BJ (cell line): Measurements from ENCODE around the gene LYRM4. TPM values are rescaled to one million over a fixed set of nuclear protein-coding genes. Genes with fewer than 3 reads are reported as not detected.

Experiments used
- CTCF ChIA-PET: fragments of 350-600 bp; formaldehyde crosslinking; extraction: SDS; loops from one replicate; lab custom pipeline; 2021; ENCODE audit warnings: antibody characterized with exemption, inconsistent platforms; lab: Yijun Ruan, JAX
- POLR2A ChIA-PET: fragments of 300-600 bp; sonication (Branson Sonifier 250); formaldehyde crosslinking; extraction: SDS; loops from one replicate; lab custom pipeline; 2021; ENCODE audit warnings: antibody characterized with exemption; lab: Charles Lee
- DNase-seq: peaks from one replicate; pipeline ENCODE4 v3.0.0-alpha.2; 2011; ENCODE audit warnings: low read depth
- H3K27me3 ChIP-seq: 2 replicates; pipeline ENCODE4 v1.6.0; 2011; ENCODE audit warnings: low read length; ENCODE audit not compliant: control insufficient read depth, insufficient read depth
- H3K36me3 ChIP-seq: 2 replicates; pipeline ENCODE4 v1.5.1; 2011; ENCODE audit warnings: low read length; ENCODE audit not compliant: control insufficient read depth, insufficient read depth
- H3K4me3 ChIP-seq: 2 replicates; pipeline ENCODE4 v1.5.1; 2011; ENCODE audit warnings: low read depth, mild to moderate bottlenecking, control low read depth, low read length
- CTCF ChIP-seq: IDR thresholded peaks from 2 replicates; pipeline ENCODE4 v1.5.1; 2011; ENCODE audit warnings: low read depth, mild to moderate bottlenecking, control low read depth, inconsistent platforms, low read length, moderate library complexity; ENCODE audit not compliant: insufficient read depth
- polyA minus RNA-seq: library from RNA; depleted of rRNA, polyadenylated mRNA; stranded (reverse); fragments of >200 nt; gene quantifications from 2 replicates; pipeline ENCODE4 v1.2.3, GENCODE V29; 2011; rRNA and poly(A)+ RNA removed
- polyA plus RNA-seq: library from polyadenylated mRNA; depleted of rRNA; stranded (reverse); fragments of >200 nt; gene quantifications from 2 replicates; pipeline ENCODE4 v1.2.3, GENCODE V29; 2011; rRNA removed

LYRM4 gene
- polyA plus RNA-seq (29.0 and 39.2 TPM in 2 replicates), polyA minus RNA-seq (10.0 and 13.6 TPM in 2 replicates)

- DNase-seq = peak; percentile 32
- Histone ChIP-seq H3K36me3 (no peaks in the 10 kb centered on the region), H3K4me3 (peak within 1 kb of the TSS; percentile 54), H3K27me3 (no peaks in the 10 kb centered on the region)
- POLR2A ChIA-PET = no interaction called here
- CTCF ChIA-PET = interaction anchor here (0.7 to 1.2 kb wide), 3 partner anchors 26 to 117 kb away, joined by 3 read pairs; no protein-coding TSS in a partner anchor
- TF ChIP-seq CTCF = no peak
These were observed at the start of gene LYRM4, which contains the start of gene FARS2 for GRCh38 chr6:5260661-5261544. LYRM4 (minus strand) TSS chr6:5260950; CDS start chr6:5260733, 217 bp downstream. FARS2 (plus strand) TSS chr6:5261513.

GRCh38 chr6:5308066-5308465 lies 47.3 kb upstream of the LYRM4 start:
- no peak for TF ChIP-seq CTCF
- DNase-seq = no peak
- Histone ChIP-seq H3K27me3 (no peaks in the 10 kb centered on the region), H3K36me3 (no peaks in the 10 kb centered on the region), H3K4me3 (no peak overlapping the region)
- ChIA-PET CTCF (interaction anchor here (0.6 kb wide), 1 partner anchor 16 kb away, joined by 3 read pairs; no protein-coding TSS in a partner anchor), POLR2A (no interaction called here)

- no peak for DNase-seq
- CTCF ChIA-PET = no interaction called here
- H3K27me3 ChIP-seq = no peaks in the 10 kb centered on the region
- POLR2A ChIA-PET = no interaction called here
- no peaks in the 10 kb centered on the region for H3K36me3 ChIP-seq
- no peak for TF ChIP-seq CTCF
- no peak overlapping the region for H3K4me3 ChIP-seq
These were observed 46.3 kb upstream of the LYRM4 start for GRCh38 chr6:5307058-5307457.

GRCh38 chr6:5305968-5306626 lies 45.3 kb upstream of the LYRM4 start:
- H3K36me3 ChIP-seq = no peaks in the 10 kb centered on the region

More at GRCh38 chr6:5305968-5306626, 45.3 kb upstream of the LYRM4 start:
- ChIA-PET POLR2A (interaction anchor here (0.6 kb wide), 1 partner anchor 18 kb away, joined by 3 read pairs; no protein-coding TSS in a partner anchor), CTCF (no interaction called here)
- Histone ChIP-seq H3K27me3 (no peaks in the 10 kb centered on the region), H3K4me3 (no peak overlapping the region)
- TF ChIP-seq CTCF = no peak
- no peak for DNase-seq
